22Rv1 (cell line): ENCODE results near the gene ARHGAP45.

ENCODE experiments used
- H3K27ac ChIP-seq: fragments of 450-650 bp; 2 replicates; pipeline ENCODE4 v1.5.1; 2017
- ZFX ChIP-seq: fragments of 450-650 bp; IDR thresholded peaks from 2 replicates; pipeline ENCODE4 v1.6.1; 2017; ENCODE audit warnings: antibody characterized with exemption, borderline replicate concordance
- TF ChIP-seq, protein P1 (sequence below): fragments of 450-650 bp; IDR thresholded peaks from 2 replicates; pipeline ENCODE4 v1.5.1; 2017; ENCODE audit warnings: mild to moderate bottlenecking

The ARHGAP45 gene

DNA sequence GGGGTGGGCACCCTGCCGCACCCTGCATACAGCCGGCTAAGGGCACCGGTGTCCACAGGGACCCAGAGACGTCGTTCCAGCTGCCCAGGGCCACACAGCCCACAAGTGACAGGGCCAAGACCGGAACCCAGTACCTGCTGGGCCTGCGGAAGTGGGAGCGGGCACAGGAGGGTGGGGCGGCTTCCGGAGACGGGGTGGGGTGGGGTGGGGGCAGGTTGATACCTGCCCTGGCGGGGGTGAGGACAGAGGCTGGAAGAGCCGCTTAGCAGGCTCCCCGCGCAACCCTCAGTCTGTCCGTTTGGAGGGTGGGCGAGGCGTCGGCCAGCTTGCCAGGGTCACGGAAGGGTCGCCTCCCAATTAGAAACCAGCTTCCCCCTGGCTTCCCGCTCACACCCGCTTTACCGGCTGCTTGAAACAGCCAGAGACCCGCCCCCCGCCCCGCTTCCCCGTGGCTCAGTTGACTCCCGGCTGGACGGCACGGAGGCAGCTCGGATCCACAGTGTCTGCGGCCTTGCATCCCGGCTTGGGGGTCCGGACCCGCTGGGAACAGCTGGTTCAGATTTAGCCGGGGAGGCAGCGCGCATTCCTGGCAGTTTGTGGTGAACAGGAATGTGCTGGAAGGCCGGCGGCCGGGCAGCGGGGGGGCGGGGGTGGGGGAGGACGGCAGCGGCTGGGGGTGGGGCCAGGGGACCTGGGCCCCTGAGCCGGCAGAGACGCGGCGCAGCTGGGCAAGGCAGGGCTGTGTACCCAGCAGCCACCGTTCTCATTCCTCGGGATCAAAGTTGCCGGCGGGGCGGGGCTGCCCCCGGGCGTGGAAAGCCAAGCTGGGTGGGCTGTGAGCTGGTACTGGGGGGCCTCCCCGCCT is 38.7 kb upstream of the ARHGAP45 start:
- no peak overlapping the region for H3K27ac ChIP-seq
- TF ChIP-seq, protein P1, sequence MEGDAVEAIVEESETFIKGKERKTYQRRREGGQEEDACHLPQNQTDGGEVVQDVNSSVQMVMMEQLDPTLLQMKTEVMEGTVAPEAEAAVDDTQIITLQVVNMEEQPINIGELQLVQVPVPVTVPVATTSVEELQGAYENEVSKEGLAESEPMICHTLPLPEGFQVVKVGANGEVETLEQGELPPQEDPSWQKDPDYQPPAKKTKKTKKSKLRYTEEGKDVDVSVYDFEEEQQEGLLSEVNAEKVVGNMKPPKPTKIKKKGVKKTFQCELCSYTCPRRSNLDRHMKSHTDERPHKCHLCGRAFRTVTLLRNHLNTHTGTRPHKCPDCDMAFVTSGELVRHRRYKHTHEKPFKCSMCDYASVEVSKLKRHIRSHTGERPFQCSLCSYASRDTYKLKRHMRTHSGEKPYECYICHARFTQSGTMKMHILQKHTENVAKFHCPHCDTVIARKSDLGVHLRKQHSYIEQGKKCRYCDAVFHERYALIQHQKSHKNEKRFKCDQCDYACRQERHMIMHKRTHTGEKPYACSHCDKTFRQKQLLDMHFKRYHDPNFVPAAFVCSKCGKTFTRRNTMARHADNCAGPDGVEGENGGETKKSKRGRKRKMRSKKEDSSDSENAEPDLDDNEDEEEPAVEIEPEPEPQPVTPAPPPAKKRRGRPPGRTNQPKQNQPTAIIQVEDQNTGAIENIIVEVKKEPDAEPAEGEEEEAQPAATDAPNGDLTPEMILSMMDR, result no peak
- no peak for TF ChIP-seq ZFX

- no peak overlapping the region for H3K27ac ChIP-seq
- TF ChIP-seq, protein P1, result no peak
- no peak for TF ChIP-seq ZFX
Observed at GRCh38 chr19:1032264-1032867, 34.6 kb upstream of the ARHGAP45 start.

DNA sequence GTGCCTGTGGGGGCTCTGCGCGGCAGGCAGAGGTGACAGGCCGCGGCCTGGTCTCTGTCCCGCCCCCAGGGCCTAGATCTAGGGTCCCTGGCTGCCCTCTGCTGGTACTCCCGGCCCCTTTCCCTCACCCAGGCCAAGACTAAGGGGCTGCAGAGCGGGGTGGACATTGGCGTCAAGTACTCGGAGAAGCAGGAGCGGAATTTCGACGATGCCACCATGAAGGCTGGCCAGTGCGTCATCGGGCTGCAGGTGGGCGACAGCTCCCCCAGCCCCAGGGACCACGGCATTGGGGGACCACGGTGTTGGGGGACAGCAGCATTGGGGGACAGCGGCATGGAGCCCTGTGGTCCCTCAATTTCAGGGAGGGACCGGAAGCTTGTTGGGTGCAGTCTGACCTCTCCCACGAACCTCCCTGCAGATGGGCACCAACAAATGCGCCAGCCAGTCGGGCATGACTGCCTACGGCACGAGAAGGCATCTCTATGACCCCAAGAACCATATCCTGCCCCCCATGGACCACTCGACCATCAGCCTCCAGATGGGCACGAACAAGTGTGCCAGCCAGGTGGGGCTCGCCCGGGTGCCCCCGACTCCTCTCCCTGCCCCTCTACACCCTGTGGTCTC is 30.9 kb upstream of the ARHGAP45 start:
- H3K27ac ChIP-seq, result no peak overlapping the region
- TF ChIP-seq, protein P1, result no peak
- no peak for TF ChIP-seq ZFX

GRCh38 chr19:1037621-1038064 is 29.3 kb upstream of the ARHGAP45 start:
- TF ChIP-seq, protein P1, result no peak
- TF ChIP-seq ZFX, result no peak
- no peak overlapping the region for H3K27ac ChIP-seq

GRCh38 chr19:1038978-1039645 is 27.9 kb upstream of the ARHGAP45 start:
- no peak for TF ChIP-seq ZFX
- TF ChIP-seq, protein P1, result no peak
- H3K27ac ChIP-seq, result peak overlapping the region; percentile 80

DNA sequence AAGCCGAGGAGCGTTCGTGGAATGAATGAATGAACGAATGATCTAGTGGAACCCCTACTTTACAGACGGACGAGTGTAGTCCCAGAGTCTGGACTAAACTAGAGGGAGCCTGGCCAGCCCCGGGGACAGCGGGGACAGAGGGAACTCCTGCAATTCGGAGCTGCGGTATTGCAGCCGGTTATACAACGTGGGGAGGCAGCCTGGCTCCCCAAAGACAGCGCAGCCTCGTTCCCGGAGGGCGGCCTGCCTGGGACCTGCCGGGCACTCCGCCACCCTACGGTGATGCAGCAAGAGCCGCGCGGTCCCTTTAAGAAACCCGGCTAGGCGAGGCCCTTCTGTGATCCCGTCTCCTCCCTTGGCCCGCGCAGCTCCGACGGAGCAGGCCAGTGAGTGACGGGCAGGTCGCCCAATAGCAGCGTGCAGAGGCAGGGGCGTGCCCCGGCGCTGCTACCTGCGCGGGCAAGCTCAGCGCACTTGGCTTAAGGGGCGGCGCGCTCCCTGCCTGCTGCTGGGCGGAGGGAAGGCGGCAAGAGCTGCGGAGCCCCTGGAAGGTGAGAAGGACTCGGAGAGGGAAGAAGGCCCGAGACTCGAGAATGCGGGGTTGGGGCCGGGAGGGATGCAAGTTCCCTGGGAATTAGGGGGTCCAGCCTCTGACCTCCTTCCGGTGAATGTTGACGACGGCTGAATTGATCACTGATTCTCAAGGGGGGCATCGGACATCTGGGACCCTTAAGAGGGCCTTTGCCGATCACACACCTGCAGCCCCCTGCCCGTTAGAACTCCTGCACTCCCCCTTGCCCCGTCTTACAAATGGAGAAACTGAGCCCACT is 27.1 kb upstream of the ARHGAP45 start, which contains the start of gene ABCA7:
TSS of gene ABCA7 (plus strand) at position 462 of the 830 bp plus-strand sequence. CDS start 1,255 bp downstream, outside the sequence.
- H3K27ac ChIP-seq, result peak within 1 kb of the TSS; percentile 80
- TF ChIP-seq, protein P1, result 0 out of 2 replicates have a peak, but pooled peaks have one; percentile 5
- TF ChIP-seq ZFX, result no peak
